ENCODE results near the gene ZFAND3.

GRCh38 chr6:38161331-38161730 is 341.8 kb downstream of the ZFAND3 start:
- TF ChIP-seq CTCF (conservative IDR thresholded peaks at IDR 0.05; ENCODE audit: low read depth, low read length) (no peak), EZH2 (IDR thresholded peaks at IDR 0.05; ENCODE audit: low read length, unreplicated experiment) (no peak)

All from PC-3 (cell line).